NCI-H1417 (cell line): Measurements from ENCODE around the gene HTR1A.
A peak's percentile ranks its signal among the peaks of the same experiment; 100 is the strongest.

ENCODE experiments used
- DNase-seq, 3 experiments: peaks; one replicate each; lab custom pipeline; 2025; lab: John Stamatoyannopoulos, UW

Gene HTR1A

GRCh38 chr5:63962279-63962678 lies at the start of gene HTR1A:
Gene HTR1A (minus strand): TSS chr5:63962445. CDS start chr5:63961719, 726 bp downstream.
- DNase-seq = peak in 2 of 3 experiments; percentile 11 to 60

GRCh38 chr5:64003966-64004365 lies 41.7 kb upstream of the HTR1A start:
- no peak for DNase-seq

GRCh38 chr5:64000096-64000495 lies 37.9 kb upstream of the HTR1A start:
- DNase-seq = no peak

- DNase-seq = no peak
Measured at GRCh38 chr5:63987053-63987452, 24.8 kb upstream of the HTR1A start.

- no peak for DNase-seq
Measured at GRCh38 chr5:63981864-63982263, 19.6 kb upstream of the HTR1A start.

- DNase-seq = peak in 1 of 3 experiments; percentile 17
Measured at GRCh38 chr5:63963926-63964325, 1.7 kb upstream of the HTR1A start.

GRCh38 chr5:63963080-63963735 lies 963 bp upstream of the HTR1A start:
- DNase-seq = peak; percentile 45 to 84 (median 81)

GRCh38 chr5:63961598-63962161 lies 565 bp downstream of the HTR1A start:
- DNase-seq = peak in 1 of 3 experiments; percentile 28

GRCh38 chr5:63961125-63961597 lies 1.1 kb downstream of the HTR1A start:
- DNase-seq = no peak

GRCh38 chr5:63960646-63961045 lies 1.6 kb downstream of the HTR1A start:
- DNase-seq = no peak

- peak in 1 of 3 experiments; percentile 89 for DNase-seq
Measured at GRCh38 chr5:63959177-63959982, 2.9 kb downstream of the HTR1A start.

GRCh38 chr5:63958654-63959053 lies 3.6 kb downstream of the HTR1A start:
- DNase-seq = no peak

GRCh38 chr5:63957617-63958016 lies 4.6 kb downstream of the HTR1A start:
- no peak for DNase-seq

GRCh38 chr5:63953217-63953616 lies 9.0 kb downstream of the HTR1A start:
- no peak for DNase-seq

GRCh38 chr5:63935103-63935502 lies 27.1 kb downstream of the HTR1A start:
- DNase-seq = no peak

GRCh38 chr5:63931836-63932235 lies 30.4 kb downstream of the HTR1A start:
- no peak for DNase-seq

- DNase-seq = no peak
Measured at GRCh38 chr5:63928451-63928850, 33.8 kb downstream of the HTR1A start.

GRCh38 chr5:63923914-63924313 lies 38.3 kb downstream of the HTR1A start:
- DNase-seq = peak; percentile 31 to 80 (median 80)

- no peak for DNase-seq
Measured at GRCh38 chr5:63919763-63920478, 42.3 kb downstream of the HTR1A start.

- DNase-seq = no peak
Measured at GRCh38 chr5:63916786-63917185, 45.5 kb downstream of the HTR1A start.

GRCh38 chr5:63911871-63912270 lies 50.4 kb downstream of the HTR1A start:
- DNase-seq = no peak
